MM.1S (cell line): ENCODE results near the gene HPCA.

Experiments used
- DNase-seq: peaks from one replicate; pipeline ENCODE4 v3.0.0-alpha.2; 2015
- H2AFZ ChIP-seq: fragments of 300-600 bp; sonication (generic); 2 replicates; pipeline ENCODE4 v1.6.0; 2016; ENCODE audit warnings: antibody characterized with exemption, low read length
- H3F3A ChIP-seq: fragments of 300-600 bp; sonication (generic); 2 replicates; pipeline ENCODE4 v1.6.1; 2016; ENCODE audit warnings: mild to moderate bottlenecking, antibody characterized with exemption, low read length, moderate library complexity, mixed read lengths; ENCODE audit not compliant: insufficient read depth
- H3K27ac ChIP-seq: fragments of 300-600 bp; sonication (generic); 2 replicates; pipeline ENCODE4 v1.5.1; 2016; ENCODE audit warnings: mild to moderate bottlenecking, low read length
- H3K27me3 ChIP-seq: fragments of 300-600 bp; sonication (generic); replicated peaks from 2 replicates; pipeline ENCODE4 v1.6.0; 2016; ENCODE audit warnings: low read length; ENCODE audit not compliant: insufficient read depth
- H3K36me3 ChIP-seq: fragments of 300-600 bp; sonication (generic); replicated peaks from 2 replicates; pipeline ENCODE4 v1.6.1; 2016; ENCODE audit warnings: mild to moderate bottlenecking, low read length, mixed read lengths; ENCODE audit not compliant: insufficient read depth
- H3K4me1 ChIP-seq: fragments of 300-600 bp; sonication (generic); 2 replicates; pipeline ENCODE4 v1.6.1; 2016; ENCODE audit warnings: low read length, mixed read lengths
- H3K4me2 ChIP-seq: fragments of 300-600 bp; sonication (generic); 2 replicates; pipeline ENCODE4 v1.6.0; 2016; ENCODE audit warnings: low read depth, low read length
- H3K4me3 ChIP-seq: fragments of 300-600 bp; sonication (generic); 2 replicates; pipeline ENCODE4 v1.5.1; 2016; ENCODE audit warnings: low read length, mixed read lengths
- H3K79me2 ChIP-seq: fragments of 300-600 bp; sonication (generic); 2 replicates; pipeline ENCODE4 v1.6.1; 2016; ENCODE audit warnings: mixed run types, low read length, mixed read lengths
- H3K9ac ChIP-seq: fragments of 300-600 bp; sonication (generic); 2 replicates; pipeline ENCODE4 v1.6.1; 2016; ENCODE audit warnings: low read length, mixed read lengths
- H3K9me2 ChIP-seq: fragments of 300-600 bp; sonication (generic); replicated peaks from 2 replicates; pipeline ENCODE4 v1.6.1; 2016; ENCODE audit warnings: mild to moderate bottlenecking, low read length, mixed read lengths; ENCODE audit not compliant: insufficient read depth
- H3K9me3 ChIP-seq: fragments of 300-600 bp; sonication (generic); replicated peaks from 2 replicates; pipeline ENCODE4 v1.6.1; 2016; ENCODE audit warnings: mild to moderate bottlenecking, low read length, mixed read lengths; ENCODE audit not compliant: insufficient read depth
- H4K20me1 ChIP-seq: fragments of 300-600 bp; sonication (generic); 2 replicates; pipeline ENCODE4 v1.6.1; 2016; ENCODE audit warnings: mild to moderate bottlenecking, low read length, moderate library complexity, mixed read lengths; ENCODE audit not compliant: insufficient read depth
- CTCF ChIP-seq: fragments of 300-600 bp; sonication (generic); IDR thresholded peaks from 2 replicates; pipeline ENCODE4 v1.5.1; 2016; ENCODE audit warnings: antibody characterized with exemption, low read length, mixed read lengths
- EZH2 ChIP-seq: fragments of 300-600 bp; sonication (generic); optimal IDR thresholded peaks from 2 replicates; pipeline ENCODE3; 2017; ENCODE audit warnings: low read depth, mild to moderate bottlenecking, antibody characterized with exemption, low read length, mixed read lengths
- EZH2phosphoT487 ChIP-seq: fragments of 300-600 bp; sonication (generic); IDR thresholded peaks from 2 replicates; pipeline ENCODE4 v1.6.1; 2018; ENCODE audit warnings: antibody characterized with exemption, low read length

Gene HPCA

GRCh38 chr1:32885676-32886003, 651 bp upstream of the HPCA start:
- no peak overlapping the region for H3K9ac ChIP-seq
- no peak overlapping the region for H3K4me2 ChIP-seq
- no peaks in the 10 kb centered on the region for H3K9me2 ChIP-seq
- TF ChIP-seq CTCF, result no peak
- TF ChIP-seq EZH2phosphoT487, result no peak
- no peak for TF ChIP-seq EZH2
- H3K27ac ChIP-seq, result no peak overlapping the region
- H2AFZ ChIP-seq, result no peak overlapping the region
- no peak for DNase-seq
- peaks cover 66% of the 10 kb centered on the region for H3K27me3 ChIP-seq
- no peaks in the 10 kb centered on the region for H3K36me3 ChIP-seq
- H4K20me1 ChIP-seq, result no peaks in the 10 kb centered on the region
- H3K79me2 ChIP-seq, result no peaks in the 10 kb centered on the region
- no peaks in the 10 kb centered on the region for H3K9me3 ChIP-seq
- H3K4me1 ChIP-seq, result no peaks in the 10 kb centered on the region
- H3F3A ChIP-seq, result no peaks in the 10 kb centered on the region
- no peak overlapping the region for H3K4me3 ChIP-seq

GRCh38 chr1:32886828-32887414, 630 bp downstream of the HPCA start:
- H2AFZ ChIP-seq, result no peak overlapping the region
- no peaks in the 10 kb centered on the region for H3K36me3 ChIP-seq
- no peaks in the 10 kb centered on the region for H3K9me3 ChIP-seq
- no peak for TF ChIP-seq CTCF
- TF ChIP-seq EZH2phosphoT487, result no peak
- TF ChIP-seq EZH2, result no peak
- no peak overlapping the region for H3K4me3 ChIP-seq
- H3K27ac ChIP-seq, result no peak overlapping the region
- H3K27me3 ChIP-seq, result peaks cover 78% of the 10 kb centered on the region
- no peaks in the 10 kb centered on the region for H4K20me1 ChIP-seq
- no peaks in the 10 kb centered on the region for H3K79me2 ChIP-seq
- H3K9me2 ChIP-seq, result no peaks in the 10 kb centered on the region
- no peaks in the 10 kb centered on the region for H3F3A ChIP-seq
- no peak overlapping the region for H3K9ac ChIP-seq
- no peak overlapping the region for H3K4me2 ChIP-seq
- no peak for DNase-seq
- H3K4me1 ChIP-seq, result no peaks in the 10 kb centered on the region

GRCh38 chr1:32887623-32888022, 1.3 kb downstream of the HPCA start:
- Histone ChIP-seq H3K27me3 (peaks cover 85% of the 10 kb centered on the region), H3K9ac (no peak overlapping the region)
- no peak for DNase-seq

More at GRCh38 chr1:32887623-32888022, 1.3 kb downstream of the HPCA start:
- Histone ChIP-seq H3K36me3 (no peaks in the 10 kb centered on the region), H3K4me2 (no peak overlapping the region), H3K9me2 (no peaks in the 10 kb centered on the region), H3F3A (no peaks in the 10 kb centered on the region), H3K9me3 (no peaks in the 10 kb centered on the region), H3K27ac (no peak overlapping the region), H2AFZ (no peak overlapping the region), H4K20me1 (no peaks in the 10 kb centered on the region), H3K4me1 (no peaks in the 10 kb centered on the region), H3K4me3 (no peak overlapping the region), H3K79me2 (no peaks in the 10 kb centered on the region)
- TF ChIP-seq EZH2 (no peak), EZH2phosphoT487 (no peak), CTCF (no peak)
